GM19023 (cell line): Measurements from ENCODE around the gene FXYD6.

ENCODE experiments used
- ATAC-seq: cut with Tn5 transposase; IDR thresholded peaks from one replicate; pipeline ENCODE4 v1.9.1; 2021; ENCODE audit warnings: mild to moderate bottlenecking, moderate library complexity; ENCODE audit not compliant: unreplicated experiment

Gene FXYD6

DNA sequence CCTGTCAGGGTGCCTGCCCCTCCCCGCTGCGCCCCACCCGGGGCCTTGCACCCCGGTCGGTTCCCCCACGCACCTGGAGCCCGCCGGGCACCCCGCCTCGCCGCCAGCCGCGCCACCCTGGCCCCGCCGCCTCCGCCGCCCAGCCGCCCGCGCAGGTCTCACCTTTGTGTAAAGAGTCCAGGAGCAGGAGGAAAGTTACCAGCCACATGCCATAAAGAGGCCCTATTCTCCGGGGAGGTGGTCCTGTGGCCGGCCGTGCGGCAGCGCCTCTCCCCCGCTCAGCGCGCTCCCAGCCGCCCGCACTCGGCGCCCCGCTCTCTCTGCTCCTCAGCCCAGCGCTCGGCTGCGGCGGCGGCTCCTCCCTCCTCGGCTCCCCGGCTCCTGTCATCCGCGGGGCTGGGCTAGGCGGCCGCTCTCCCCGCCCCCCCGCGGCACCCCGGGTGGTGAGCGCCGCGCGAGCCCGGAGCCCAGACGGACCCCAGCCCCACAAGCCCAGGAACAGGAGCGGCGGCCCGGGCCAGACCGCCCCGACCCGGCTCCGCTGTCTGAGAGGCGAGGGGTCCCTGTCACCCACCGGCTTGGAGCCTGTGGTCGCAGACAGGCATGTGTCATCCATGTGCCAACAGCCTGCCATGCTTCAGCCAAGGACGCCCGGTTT lies 79.5 kb downstream of the FXYD6 start, which contains the start of gene DSCAML1:
TSS of gene DSCAML1 (minus strand) at position 345 of the 658 bp plus-strand sequence. CDS start at position 208, 137 bp downstream.
- ATAC-seq, result no peak

DNA sequence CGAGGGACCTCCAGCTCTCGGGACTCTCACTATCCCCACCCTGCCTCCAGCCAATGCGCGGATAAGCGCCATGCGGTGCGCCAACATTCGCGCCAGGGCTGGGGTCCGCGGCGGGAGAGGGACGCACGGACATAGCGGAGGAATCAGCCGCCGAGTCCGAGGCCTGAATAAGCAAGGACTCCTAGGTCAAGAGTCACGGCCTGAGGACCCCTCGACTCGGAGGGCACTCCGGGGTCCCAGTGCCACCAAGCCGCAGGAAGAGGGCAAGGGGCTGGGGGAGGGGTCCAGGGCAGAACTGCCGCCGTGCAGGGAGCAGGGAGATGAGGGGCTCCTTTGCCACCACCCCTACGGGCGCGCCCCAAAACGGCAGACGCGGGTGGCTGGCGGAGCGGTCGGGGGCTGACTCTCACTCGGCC lies 80.0 kb downstream of the FXYD6 start:
- no peak for ATAC-seq

DNA sequence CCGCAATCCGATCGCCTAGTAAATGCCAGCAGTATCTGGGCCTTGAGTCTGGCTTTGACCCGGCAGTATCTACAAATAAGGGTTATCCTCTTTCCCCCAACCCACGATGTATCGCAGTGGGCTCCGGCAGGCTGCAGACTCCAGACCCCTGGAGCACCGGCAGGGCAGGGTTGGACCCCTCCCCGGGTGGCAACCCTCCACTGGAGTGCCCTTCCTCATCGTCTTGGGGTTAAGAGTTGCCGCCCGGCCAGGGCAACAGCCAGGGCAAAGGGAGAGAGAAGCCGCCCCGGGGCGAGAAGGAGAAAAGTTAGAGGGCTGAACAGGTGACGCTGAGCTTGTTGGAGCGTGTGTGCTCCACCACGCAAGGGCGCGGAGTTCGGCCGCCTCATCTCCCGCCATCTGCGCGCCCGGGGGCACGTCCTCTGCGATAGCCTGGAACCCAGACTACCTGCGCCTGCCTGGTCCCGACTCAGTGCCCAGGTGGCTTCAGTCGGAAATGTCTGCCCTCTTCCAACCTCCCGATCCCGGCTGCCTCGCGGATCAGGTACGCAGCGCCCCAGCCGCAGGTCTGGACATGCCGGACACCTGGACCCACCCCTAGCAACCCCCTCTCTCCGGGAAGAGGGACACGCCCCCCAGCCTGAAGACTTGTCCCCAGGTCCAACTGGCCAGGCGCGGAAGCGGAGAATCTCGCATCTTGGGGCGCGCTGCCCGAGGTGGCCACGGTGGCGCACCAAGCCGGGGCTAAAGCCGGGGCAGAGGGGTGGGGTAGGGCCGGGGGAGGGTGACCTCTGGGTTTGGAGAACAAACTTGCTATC lies 80.6 kb downstream of the FXYD6 start:
- no peak for ATAC-seq

DNA sequence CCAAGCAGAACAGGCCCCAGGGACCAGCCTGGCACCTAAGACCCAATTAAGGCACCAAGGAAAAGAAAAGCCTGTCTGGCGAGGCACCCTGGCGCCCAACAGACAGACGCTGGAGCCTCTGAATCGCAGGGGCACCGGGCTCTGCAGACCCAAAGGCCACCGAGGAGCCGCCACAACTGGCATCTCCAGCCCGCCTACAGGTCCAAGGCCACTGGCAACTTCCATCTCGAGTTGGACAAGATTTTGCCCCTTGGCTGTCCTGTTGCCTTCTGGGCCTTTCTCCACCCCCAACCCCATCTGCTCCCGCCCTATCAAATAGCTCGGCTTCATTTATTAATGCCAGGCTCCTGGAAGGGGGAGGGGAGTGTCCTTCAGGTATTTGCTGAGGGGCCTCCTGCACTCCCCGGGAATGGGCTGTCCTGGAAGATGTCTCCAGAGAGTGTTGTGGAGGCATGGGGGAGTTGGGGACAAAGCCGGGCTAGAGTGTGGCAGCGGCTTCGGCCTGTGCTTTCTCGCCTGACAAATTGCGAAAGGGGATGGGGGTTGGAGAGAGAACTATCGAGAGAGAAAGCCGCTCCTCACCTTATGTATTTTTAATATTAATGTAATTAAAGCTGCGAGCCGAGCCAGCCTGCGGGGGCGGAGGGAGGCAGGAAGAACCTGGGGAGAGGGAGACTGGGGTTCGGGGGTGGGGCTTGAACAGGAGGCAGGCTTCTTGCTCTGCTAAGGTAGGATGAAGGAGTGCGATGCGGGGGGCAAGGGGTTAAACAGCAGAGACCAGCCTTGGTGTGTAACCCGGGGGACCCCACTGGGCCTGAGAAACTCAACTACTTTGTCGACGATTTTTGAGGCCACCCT lies 81.5 kb downstream of the FXYD6 start:
- no peak for ATAC-seq

DNA sequence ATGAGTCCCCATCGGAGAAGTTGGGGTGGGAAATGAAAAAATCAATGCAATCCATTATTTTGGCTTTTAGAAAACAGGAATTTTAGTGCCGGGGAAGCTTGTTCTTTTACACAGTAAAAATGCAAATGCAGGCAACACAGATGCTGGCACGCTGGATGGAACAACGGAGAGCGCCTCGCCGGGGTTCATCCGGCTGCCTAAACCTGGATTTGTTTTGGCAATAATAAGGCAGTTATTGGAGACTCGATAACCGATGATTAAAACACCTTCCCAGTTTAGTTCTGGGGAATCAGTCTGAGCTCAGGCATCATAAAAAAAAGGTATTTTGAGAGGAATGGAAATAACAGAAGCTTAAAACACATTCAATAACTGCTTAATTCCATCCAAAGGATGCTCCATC lies 82.3 kb downstream of the FXYD6 start:
- no peak for ATAC-seq

DNA sequence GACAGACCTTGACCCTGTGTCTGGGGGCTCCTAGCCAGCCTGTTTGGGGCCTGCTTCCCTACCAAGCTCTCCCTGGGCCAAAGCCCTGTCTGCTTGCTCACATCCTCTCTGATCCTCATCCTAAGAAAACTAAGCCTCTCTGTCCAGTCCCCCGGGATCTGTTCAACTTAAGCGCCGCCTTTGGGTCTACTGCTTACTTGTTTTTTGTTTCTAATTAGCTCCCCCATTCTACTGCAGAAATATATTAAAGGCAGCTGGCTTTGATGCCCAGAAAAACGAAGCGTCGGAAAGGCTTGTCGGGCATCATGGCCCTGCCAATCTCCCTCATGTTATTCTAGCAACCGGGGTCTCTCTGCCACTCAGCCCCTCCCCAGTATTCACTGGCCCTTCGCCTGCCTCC lies 82.9 kb downstream of the FXYD6 start:
- no peak for ATAC-seq

DNA sequence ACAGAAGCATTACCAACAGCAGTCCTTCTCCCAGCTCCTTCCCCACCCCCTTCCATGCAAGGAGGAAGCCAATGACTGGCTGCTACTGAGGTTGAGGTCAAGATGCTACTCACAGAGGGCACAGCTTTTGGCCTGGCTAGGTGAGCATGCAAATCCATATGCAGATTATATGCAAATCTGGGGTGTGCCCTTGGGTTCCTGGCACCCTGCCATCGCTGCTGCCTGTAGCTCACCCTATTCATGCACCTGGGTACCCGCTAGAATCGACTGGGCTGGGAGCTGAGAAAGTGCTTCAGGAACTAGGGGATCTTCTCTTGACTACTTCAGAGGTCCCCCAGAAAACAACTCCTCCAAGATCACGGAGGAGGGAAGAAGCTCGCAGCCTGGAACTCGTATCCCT lies 83.5 kb downstream of the FXYD6 start:
- ATAC-seq, result no peak

DNA sequence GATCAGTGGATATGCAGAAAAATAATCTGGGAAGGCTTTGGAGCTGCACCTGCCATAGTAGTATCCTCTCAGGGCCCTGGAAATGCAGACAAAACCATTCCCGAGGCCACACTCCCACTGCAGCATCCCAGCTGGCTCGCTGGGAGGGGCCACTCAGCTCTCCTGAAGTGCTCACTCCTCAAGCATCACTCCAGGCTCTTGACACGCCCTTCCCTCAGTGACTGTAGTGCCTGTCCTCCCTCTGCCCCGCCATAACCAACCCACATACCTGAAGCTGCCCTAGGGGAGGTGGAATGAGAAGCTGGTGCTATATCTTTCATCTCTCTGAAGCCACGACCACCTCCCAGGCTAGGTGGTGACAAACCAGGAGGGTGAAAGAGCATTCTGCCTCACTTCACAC lies 84.2 kb downstream of the FXYD6 start:
- ATAC-seq, result no peak

DNA sequence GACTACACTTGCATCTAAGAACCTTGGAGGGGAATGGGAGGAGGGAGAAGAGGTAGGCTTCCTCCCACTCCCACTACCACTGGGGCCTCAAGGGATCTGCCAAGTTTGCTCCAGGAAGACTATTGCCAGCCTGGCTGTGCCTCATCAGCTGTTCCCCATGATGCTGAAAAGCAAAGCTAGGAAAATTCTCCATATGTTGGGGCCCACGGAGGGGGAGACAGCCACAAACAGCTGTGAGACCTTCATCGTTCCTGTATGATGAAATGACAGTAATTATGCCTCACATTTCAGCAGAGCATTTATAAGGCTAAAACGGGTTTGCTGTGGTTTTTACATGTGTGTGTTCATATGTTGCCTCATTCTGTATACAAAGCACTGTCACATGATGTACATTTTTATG lies 86.2 kb downstream of the FXYD6 start:
- no peak for ATAC-seq

DNA sequence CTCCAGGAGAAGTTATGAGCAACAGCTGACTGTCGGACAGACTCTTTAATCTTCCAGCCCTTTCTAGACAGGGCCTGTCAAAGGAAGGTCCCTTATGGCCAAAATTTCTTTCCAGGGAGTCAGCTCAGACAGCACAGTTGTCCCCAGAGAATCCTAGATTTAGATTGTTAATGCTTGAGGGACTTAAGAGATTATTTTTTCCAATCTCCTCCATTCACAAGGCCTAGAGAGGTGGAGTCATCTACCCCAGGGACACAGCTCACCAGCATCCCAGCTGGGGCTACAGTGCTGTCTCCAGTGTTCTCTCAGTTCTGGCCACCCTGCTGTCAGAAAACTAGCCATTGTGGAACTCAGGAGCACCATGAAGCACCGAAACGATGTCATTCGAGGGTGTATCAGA lies 87.2 kb downstream of the FXYD6 start:
- ATAC-seq, result no peak
